Mucosa of gallbladder (tissue), 1 donor: ENCODE data around the gene BTN1A1. TPM values are rescaled to one million over a fixed set of nuclear protein-coding genes. Genes with fewer than 3 reads are reported as not detected.

Experiments
- DNase-seq: peaks from one replicate; pipeline ENCODE4 v3.0.0-alpha.2; 2020; ENCODE audit warnings: low spot score
- total RNA-seq: library from RNA; stranded (reverse); gene quantifications from one replicate; pipeline ENCODE4 v1.2.1, GENCODE V29; 2021
- donor health status: DM: no; HTN: no; CAD: no.

The BTN1A1 gene
- total RNA-seq, 1 donor from 2014 or later, result not detected

- DNase-seq, result no peak
Observed at GRCh38 chr6:26475823-26476729, 24.0 kb upstream of the BTN1A1 start.

- no peak for DNase-seq
Observed at GRCh38 chr6:26476896-26477295, 23.2 kb upstream of the BTN1A1 start.

GRCh38 chr6:26477426-26477825, 22.7 kb upstream of the BTN1A1 start:
- no peak for DNase-seq

GRCh38 chr6:26478100-26478984, 21.8 kb upstream of the BTN1A1 start:
- no peak for DNase-seq

- DNase-seq, result no peak
Observed at GRCh38 chr6:26478985-26479278, 21.2 kb upstream of the BTN1A1 start.

- no peak for DNase-seq
Observed at GRCh38 chr6:26482338-26482737, 17.8 kb upstream of the BTN1A1 start.

- no peak for DNase-seq
Observed at GRCh38 chr6:26483727-26484126, 16.4 kb upstream of the BTN1A1 start.

GRCh38 chr6:26484161-26484560, 15.9 kb upstream of the BTN1A1 start:
- no peak for DNase-seq

GRCh38 chr6:26485112-26485780, 14.9 kb upstream of the BTN1A1 start:
- DNase-seq, result no peak

GRCh38 chr6:26486358-26486757, 13.7 kb upstream of the BTN1A1 start:
- no peak for DNase-seq

- DNase-seq, result no peak
Observed at GRCh38 chr6:26487466-26487865, 12.6 kb upstream of the BTN1A1 start.

- DNase-seq, result no peak
Observed at GRCh38 chr6:26489996-26490964, 9.8 kb upstream of the BTN1A1 start.

GRCh38 chr6:26491604-26492003, 8.5 kb upstream of the BTN1A1 start:
- no peak for DNase-seq

GRCh38 chr6:26493258-26493657, 6.8 kb upstream of the BTN1A1 start:
- no peak for DNase-seq

GRCh38 chr6:26494117-26494516, 6.0 kb upstream of the BTN1A1 start:
- DNase-seq, result no peak

- no peak for DNase-seq
Observed at GRCh38 chr6:26495281-26495680, 4.8 kb upstream of the BTN1A1 start.

- DNase-seq, result no peak
Observed at GRCh38 chr6:26497610-26498009, 2.5 kb upstream of the BTN1A1 start.

- peak; percentile 21 for DNase-seq
Observed at GRCh38 chr6:26501482-26501986, 1.4 kb downstream of the BTN1A1 start.

GRCh38 chr6:26502165-26502564, 2.1 kb downstream of the BTN1A1 start:
- DNase-seq, result no peak

GRCh38 chr6:26502626-26503025, 2.5 kb downstream of the BTN1A1 start:
- DNase-seq, result no peak

- no peak for DNase-seq
Observed at GRCh38 chr6:26507658-26508057, 7.6 kb downstream of the BTN1A1 start.
